SU-DHL-6 (cell line): Measurements from ENCODE around the gene NTM.

Source experiments
- H2AFZ ChIP-seq: fragments of 200-600 bp; sonication (generic); 2 replicates; pipeline ENCODE4 v1.6.1; 2014; ENCODE audit warnings: low read depth, mild to moderate bottlenecking, moderate library complexity, mixed read lengths, antibody characterized with exemption, low read length; ENCODE audit not compliant: severe bottlenecking
- H3F3A ChIP-seq: fragments of 200-600 bp; shearing (Covaris generic); 2 replicates; pipeline ENCODE4 v1.6.0; 2016; ENCODE audit warnings: antibody characterized with exemption, mild to moderate bottlenecking; ENCODE audit not compliant: insufficient read depth
- H3K27ac ChIP-seq: fragments of 200-600 bp; sonication (generic); 2 replicates; pipeline ENCODE4 v1.5.1; 2016; ENCODE audit warnings: low read depth, mild to moderate bottlenecking, low read length, moderate library complexity, mixed read lengths
- H3K27me3 ChIP-seq: fragments of 200-600 bp; sonication (generic), shearing (Covaris generic); 2 replicates; pipeline ENCODE4 v1.6.0; 2014; ENCODE audit warnings: mild to moderate bottlenecking, low read length
- H3K36me3 ChIP-seq: fragments of 200-600 bp; sonication (generic); 2 replicates; pipeline ENCODE4 v1.6.1; 2014; ENCODE audit warnings: mild to moderate bottlenecking, low read length, mixed read lengths
- H3K4me2 ChIP-seq: fragments of 300-600, 200-600 bp; shearing (Covaris generic), sonication (generic); 2 replicates; pipeline ENCODE4 v1.6.0; 2014; ENCODE audit warnings: low read length, low read depth, mild to moderate bottlenecking; ENCODE audit not compliant: poor library complexity, severe bottlenecking
- H3K4me3 ChIP-seq: fragments of 200-600 bp; sonication (generic); 2 replicates; pipeline ENCODE4 v1.5.1; 2014; ENCODE audit warnings: antibody characterized with exemption, low read length, mild to moderate bottlenecking, mixed read lengths; ENCODE audit not compliant: insufficient read depth, poor library complexity, severe bottlenecking
- H3K79me2 ChIP-seq: fragments of 200-600 bp; sonication (generic); 2 replicates; pipeline ENCODE4 v1.6.1; 2014; ENCODE audit warnings: mild to moderate bottlenecking, low read length, moderate library complexity; ENCODE audit not compliant: insufficient read depth
- H3K9ac ChIP-seq: fragments of 200-600 bp; sonication (generic); 2 replicates; pipeline ENCODE4 v1.7.0; 2014; ENCODE audit warnings: mild to moderate bottlenecking, low read length
- H3K9me2 ChIP-seq: fragments of 200-600 bp; sonication (generic); replicated peaks from 2 replicates; pipeline ENCODE4 v1.6.1; 2014; ENCODE audit warnings: low read length; ENCODE audit not compliant: insufficient read depth
- H3K9me3 ChIP-seq: fragments of 200-600 bp; sonication (generic); 2 replicates; pipeline ENCODE4 v1.6.1; 2014; ENCODE audit warnings: low read length, mixed read lengths; ENCODE audit not compliant: insufficient read depth
- H4K20me1 ChIP-seq: fragments of 200-600 bp; sonication (generic); 2 replicates; pipeline ENCODE4 v1.6.1; 2014; ENCODE audit warnings: low read depth, mild to moderate bottlenecking, antibody characterized with exemption, low read length, moderate library complexity, mixed read lengths
- EZH2phosphoT487 ChIP-seq: fragments of 200-600 bp; sonication (generic), shearing (Covaris generic); conservative IDR thresholded peaks from 2 replicates; pipeline ENCODE4 v1.6.1; 2018; ENCODE audit warnings: mild to moderate bottlenecking, antibody characterized with exemption, low read length, moderate library complexity, mixed read lengths
- TF ChIP-seq, protein P1 (sequence below): fragments of 200-600 bp; sonication (generic); IDR thresholded peaks from one replicate; pipeline ENCODE4 v1.5.1; 2017; ENCODE audit warnings: antibody characterized with exemption, mild to moderate bottlenecking, low read length, moderate library complexity; ENCODE audit not compliant: insufficient read depth, poor library complexity, severe bottlenecking

The NTM gene

DNA sequence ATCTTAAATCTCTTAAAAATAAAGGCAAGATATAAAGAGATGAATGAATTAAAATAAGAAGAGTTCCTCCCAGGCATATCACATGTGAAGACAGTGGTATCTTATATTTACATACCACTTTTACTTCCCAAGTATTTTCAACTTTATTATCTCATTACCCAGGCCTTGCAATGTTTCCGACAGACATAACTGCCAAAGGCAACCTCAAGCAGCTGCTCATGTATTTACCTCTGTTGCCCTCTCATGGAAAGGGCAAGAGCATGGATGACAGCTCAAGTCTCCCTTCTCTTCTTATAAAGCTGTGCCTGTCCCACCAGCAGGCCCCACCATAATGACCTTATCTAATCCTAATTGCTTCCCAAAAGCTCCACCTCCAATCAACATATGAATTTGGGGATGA is 894.2 kb downstream of the NTM start:
- no peak overlapping the region for H2AFZ ChIP-seq
- no peaks in the 10 kb centered on the region for H3K9me2 ChIP-seq
- H3K27me3 ChIP-seq = no peaks in the 10 kb centered on the region
- H3K36me3 ChIP-seq = no peaks in the 10 kb centered on the region
- no peak overlapping the region for H3K9ac ChIP-seq
- no peaks in the 10 kb centered on the region for H3F3A ChIP-seq
- no peak for TF ChIP-seq EZH2phosphoT487
- TF ChIP-seq, protein P1, sequence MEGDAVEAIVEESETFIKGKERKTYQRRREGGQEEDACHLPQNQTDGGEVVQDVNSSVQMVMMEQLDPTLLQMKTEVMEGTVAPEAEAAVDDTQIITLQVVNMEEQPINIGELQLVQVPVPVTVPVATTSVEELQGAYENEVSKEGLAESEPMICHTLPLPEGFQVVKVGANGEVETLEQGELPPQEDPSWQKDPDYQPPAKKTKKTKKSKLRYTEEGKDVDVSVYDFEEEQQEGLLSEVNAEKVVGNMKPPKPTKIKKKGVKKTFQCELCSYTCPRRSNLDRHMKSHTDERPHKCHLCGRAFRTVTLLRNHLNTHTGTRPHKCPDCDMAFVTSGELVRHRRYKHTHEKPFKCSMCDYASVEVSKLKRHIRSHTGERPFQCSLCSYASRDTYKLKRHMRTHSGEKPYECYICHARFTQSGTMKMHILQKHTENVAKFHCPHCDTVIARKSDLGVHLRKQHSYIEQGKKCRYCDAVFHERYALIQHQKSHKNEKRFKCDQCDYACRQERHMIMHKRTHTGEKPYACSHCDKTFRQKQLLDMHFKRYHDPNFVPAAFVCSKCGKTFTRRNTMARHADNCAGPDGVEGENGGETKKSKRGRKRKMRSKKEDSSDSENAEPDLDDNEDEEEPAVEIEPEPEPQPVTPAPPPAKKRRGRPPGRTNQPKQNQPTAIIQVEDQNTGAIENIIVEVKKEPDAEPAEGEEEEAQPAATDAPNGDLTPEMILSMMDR = no peak
- no peak overlapping the region for H3K4me3 ChIP-seq
- H3K4me2 ChIP-seq = no peak overlapping the region
- no peak overlapping the region for H3K27ac ChIP-seq
- H3K9me3 ChIP-seq = no peaks in the 10 kb centered on the region
- H3K79me2 ChIP-seq = no peaks in the 10 kb centered on the region
- no peaks in the 10 kb centered on the region for H4K20me1 ChIP-seq

DNA sequence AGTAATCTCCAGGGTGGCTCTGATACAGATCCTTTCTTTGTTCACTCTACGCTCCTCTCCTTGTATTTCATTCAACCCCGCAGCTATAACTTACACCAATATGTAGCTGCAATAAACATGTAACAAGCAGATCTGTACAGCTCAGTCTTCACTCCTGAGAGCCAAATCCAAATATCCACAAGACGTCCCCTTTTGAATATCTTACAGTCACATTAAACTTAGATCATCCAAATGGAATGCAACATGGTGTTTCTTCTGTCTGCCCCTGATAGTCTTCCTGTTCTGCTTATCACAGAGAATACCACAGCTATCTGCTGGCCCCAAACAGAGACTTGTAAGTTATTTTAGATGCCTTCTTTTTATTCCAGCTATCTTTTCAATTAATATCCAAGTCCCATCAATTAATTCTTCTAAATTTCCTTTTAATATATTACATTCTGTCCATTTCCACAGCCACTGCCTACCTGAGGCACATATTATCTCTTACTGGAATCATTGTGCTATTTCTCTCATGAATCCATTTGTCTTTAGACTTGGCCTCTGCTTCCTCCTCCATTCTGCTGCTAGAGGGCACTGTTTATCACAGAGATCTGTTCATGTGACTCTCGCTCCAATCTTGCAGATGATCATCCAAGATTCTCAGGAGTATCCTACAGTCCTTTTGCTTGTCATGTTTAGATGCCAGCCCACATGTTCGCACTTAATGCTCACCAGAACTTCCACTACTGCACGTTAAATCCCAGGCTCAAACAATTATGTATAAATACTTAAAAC is 908.6 kb downstream of the NTM start:
- H3K9me3 ChIP-seq = no peaks in the 10 kb centered on the region
- no peaks in the 10 kb centered on the region for H3F3A ChIP-seq
- no peaks in the 10 kb centered on the region for H3K27me3 ChIP-seq
- no peaks in the 10 kb centered on the region for H4K20me1 ChIP-seq
- no peaks in the 10 kb centered on the region for H3K79me2 ChIP-seq
- H3K27ac ChIP-seq = no peak overlapping the region
- no peak overlapping the region for H3K4me3 ChIP-seq
- no peaks in the 10 kb centered on the region for H3K9me2 ChIP-seq
- H3K36me3 ChIP-seq = no peaks in the 10 kb centered on the region
- H3K4me2 ChIP-seq = no peak overlapping the region
- H3K9ac ChIP-seq = no peak overlapping the region
- TF ChIP-seq EZH2phosphoT487 = no peak
- TF ChIP-seq, protein P1 = no peak
- H2AFZ ChIP-seq = no peak overlapping the region

DNA sequence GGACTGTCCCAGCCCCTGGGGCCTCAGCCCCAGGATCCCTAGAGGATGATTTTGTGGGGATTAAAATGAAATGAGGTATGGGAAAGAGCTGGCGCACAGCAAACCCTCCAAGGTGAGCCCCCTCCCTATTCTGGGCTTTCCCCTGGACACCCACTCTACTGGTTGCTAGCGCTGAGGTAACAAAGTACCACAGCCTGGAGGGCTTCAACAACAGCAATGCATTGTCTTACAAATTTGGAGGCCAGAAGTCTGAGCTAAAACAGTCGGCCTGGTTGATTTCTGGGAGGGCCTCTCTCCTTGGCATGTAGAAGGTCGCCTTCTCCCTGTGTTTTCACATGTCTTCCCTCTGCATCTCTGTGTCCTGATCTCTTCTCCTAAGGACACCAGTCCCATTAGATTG is 913.6 kb downstream of the NTM start:
- Histone ChIP-seq H3K27ac (no peak overlapping the region), H3K79me2 (no peaks in the 10 kb centered on the region), H3K27me3 (no peaks in the 10 kb centered on the region), H3K9me3 (no peaks in the 10 kb centered on the region), H3K36me3 (no peaks in the 10 kb centered on the region), H4K20me1 (no peaks in the 10 kb centered on the region), H3K4me3 (no peak overlapping the region), H2AFZ (no peak overlapping the region), H3K9me2 (no peaks in the 10 kb centered on the region), H3K4me2 (no peak overlapping the region), H3K9ac (no peak overlapping the region), H3F3A (no peaks in the 10 kb centered on the region)
- TF ChIP-seq, protein P1 = no peak
- no peak for TF ChIP-seq EZH2phosphoT487
